Stomach (tissue), 4 donors: ENCODE results near the gene FOXS1.

ENCODE experiments used
- CTCF ChIP-seq, 7 experiments: fragments of 450-650 bp in 4 of 7; fragments of 200-600 bp in 3 of 7; sonication (generic) in 3 of 7; IDR thresholded peaks; one replicate each; pipeline ENCODE4 v1.5.1; 2016 to 2019; ENCODE audit warnings: antibody characterized with exemption in 7 of 7, control low read depth in 2 of 7, mild to moderate bottlenecking in 1 of 7
- POLR2A ChIP-seq, 4 donors: fragments of 450-650 bp; IDR thresholded peaks; one replicate each; pipeline ENCODE4 v1.6.1; 2016; ENCODE audit warnings: antibody characterized with exemption in 4 of 4, control low read depth in 2 of 4, mild to moderate bottlenecking in 1 of 4, moderate library complexity in 1 of 4
- POLR2AphosphoS5 ChIP-seq, 3 donors: sonication (generic); formaldehyde crosslinking; IDR thresholded peaks; one replicate each; pipeline ENCODE4 v1.6.1; 2016; ENCODE audit warnings: antibody characterized with exemption in 3 of 3

GRCh38 chr20:31890646-31891045, 45.2 kb upstream of the FOXS1 start:
- TF ChIP-seq CTCF (IDR thresholded peaks at IDR 0.05) (no peak), POLR2A (IDR thresholded peaks at IDR 0.05) (no peak), POLR2AphosphoS5 (IDR thresholded peaks at IDR 0.05) (no peak)
